Astrocyte (in vitro differentiated cells and primary cell): ENCODE measurements around the gene GRK3. TPM values are rescaled to one million over a fixed set of nuclear protein-coding genes. Genes with fewer than 3 reads are reported as not detected.

Experiments used
- DNase-seq: peaks from one replicate; pipeline ENCODE4 v3.0.0-alpha.2; 2010; ENCODE audit warnings: low read depth
- FAIRE-seq: peaks from 2 replicates; lab custom pipeline; 2011; peaks lifted over from hg19 to GRCh38; lab: Jason Lieb, UNC
- H2AFZ ChIP-seq: 2 replicates; pipeline ENCODE4 v1.6.0; 2012; ENCODE audit warnings: low read depth, low read length, inconsistent platforms
- H3K27ac ChIP-seq: 2 replicates; pipeline ENCODE4 v1.5.1; 2011; ENCODE audit warnings: low read depth, low read length, inconsistent platforms
- H3K27me3 ChIP-seq: 2 replicates; pipeline ENCODE4 v1.6.0; 2011; ENCODE audit warnings: low read length, inconsistent platforms; ENCODE audit not compliant: insufficient read depth
- H3K36me3 ChIP-seq: 2 replicates; pipeline ENCODE4 v1.5.1; 2011; ENCODE audit warnings: low read length, inconsistent platforms; ENCODE audit not compliant: insufficient read depth
- H3K4me1 ChIP-seq: 2 replicates; pipeline ENCODE4 v1.5.1; 2011; ENCODE audit warnings: low read length, inconsistent platforms; ENCODE audit not compliant: insufficient read depth
- H3K4me2 ChIP-seq: 2 replicates; pipeline ENCODE4 v1.6.0; 2012; ENCODE audit warnings: low read length, inconsistent platforms
- H3K4me3 ChIP-seq: 2 replicates; pipeline ENCODE4 v1.5.1; 2011; ENCODE audit warnings: low read depth, mild to moderate bottlenecking, low read length, inconsistent platforms; ENCODE audit not compliant: insufficient read depth
- H3K79me2 ChIP-seq: 2 replicates; pipeline ENCODE4 v1.6.0; 2012; ENCODE audit warnings: mild to moderate bottlenecking, low read length, inconsistent platforms; ENCODE audit not compliant: insufficient read depth
- H3K9ac ChIP-seq: 2 replicates; pipeline ENCODE4 v1.6.0; 2012; ENCODE audit warnings: mild to moderate bottlenecking, low read length, inconsistent platforms
- H3K9me3 ChIP-seq: 2 replicates; pipeline ENCODE4 v1.5.1; 2012; ENCODE audit warnings: low read depth, mild to moderate bottlenecking, low read length, inconsistent platforms; ENCODE audit not compliant: insufficient read depth
- H4K20me1 ChIP-seq: 2 replicates; pipeline ENCODE4 v1.6.0; 2012; ENCODE audit warnings: low read length, inconsistent platforms; ENCODE audit not compliant: insufficient read depth
- H3K27ac Mint-ChIP-seq: one replicate; pipeline ENCODE4 v1.8.0; 2021; ENCODE audit warnings: mild to moderate bottlenecking, mixed read lengths; ENCODE audit not compliant: unreplicated experiment
- H3K27me3 Mint-ChIP-seq: one replicate; pipeline ENCODE4 v1.8.0; 2021; ENCODE audit warnings: low read depth, mixed read lengths; ENCODE audit not compliant: unreplicated experiment
- H3K36me3 Mint-ChIP-seq: one replicate; pipeline ENCODE4 v1.8.0; 2021; ENCODE audit warnings: low read depth, mixed read lengths; ENCODE audit not compliant: unreplicated experiment
- H3K4me1 Mint-ChIP-seq: one replicate; pipeline ENCODE4 v1.8.0; 2021; ENCODE audit warnings: low read depth, mixed read lengths; ENCODE audit not compliant: unreplicated experiment
- H3K4me3 Mint-ChIP-seq: one replicate; pipeline ENCODE4 v1.8.0; 2021; ENCODE audit warnings: mild to moderate bottlenecking, moderate library complexity, mixed read lengths; ENCODE audit not compliant: unreplicated experiment
- H3K9me3 Mint-ChIP-seq: one replicate; pipeline ENCODE4 v1.8.0; 2021; ENCODE audit warnings: mild to moderate bottlenecking, mixed read lengths; ENCODE audit not compliant: unreplicated experiment
- CTCF ChIP-seq: IDR thresholded peaks from 2 replicates; pipeline ENCODE4 v1.5.1; 2011; ENCODE audit warnings: low read depth, mild to moderate bottlenecking, inconsistent platforms, low read length, moderate library complexity; ENCODE audit not compliant: insufficient read depth
- EZH2 ChIP-seq: IDR thresholded peaks from 2 replicates; pipeline ENCODE4 v1.6.1; 2012; ENCODE audit warnings: mild to moderate bottlenecking, low read length, inconsistent platforms; ENCODE audit not compliant: insufficient read depth
- total RNA-seq: library from RNA; stranded (reverse); gene quantifications from 2 replicates; pipeline ENCODE4 v1.2.1, GENCODE V29; 2021

Gene GRK3
- total RNA-seq, 1 donor from 2014 or later = 7.2 TPM

- H3K9ac ChIP-seq = no peak overlapping the region
- no peaks in the 10 kb centered on the region for H3K27me3 ChIP-seq
- Mint-ChIP-seq H3K27me3 (peaks cover 2% of the 10 kb centered on the region), H3K9me3 (no peaks in the 10 kb centered on the region), H3K27ac (no peak overlapping the region), H3K4me1 (peaks cover 10% of the 10 kb centered on the region), H3K36me3 (peaks cover 2% of the 10 kb centered on the region), H3K4me3 (no peak overlapping the region)
- H3K4me2 ChIP-seq = no peak overlapping the region
- H3K9me3 ChIP-seq = no peaks in the 10 kb centered on the region
- no peak for TF ChIP-seq CTCF
- no peak for TF ChIP-seq EZH2
- DNase-seq = no peak
- no peaks in the 10 kb centered on the region for H4K20me1 ChIP-seq
- no peak overlapping the region for H3K27ac ChIP-seq
- no peak overlapping the region for H2AFZ ChIP-seq
- H3K79me2 ChIP-seq = no peaks in the 10 kb centered on the region
- no peak for FAIRE-seq
- H3K4me3 ChIP-seq = no peak overlapping the region
- H3K36me3 ChIP-seq = no peaks in the 10 kb centered on the region
- H3K4me1 ChIP-seq = no peaks in the 10 kb centered on the region
These were observed 129.9 kb downstream of the GRK3 start for GRCh38 chr22:25694196-25694907.

- Histone ChIP-seq H3K9ac (no peak overlapping the region), H3K36me3 (no peaks in the 10 kb centered on the region), H3K4me1 (no peaks in the 10 kb centered on the region), H3K27me3 (no peaks in the 10 kb centered on the region), H3K27ac (no peak overlapping the region), H4K20me1 (no peaks in the 10 kb centered on the region), H3K79me2 (no peaks in the 10 kb centered on the region), H3K4me2 (no peak overlapping the region), H2AFZ (no peak overlapping the region), H3K4me3 (no peak overlapping the region), H3K9me3 (no peaks in the 10 kb centered on the region)
- no peaks in the 10 kb centered on the region for H3K9me3 Mint-ChIP-seq
- DNase-seq (no peak), FAIRE-seq (no peak)
- peaks cover 2% of the 10 kb centered on the region for H3K27me3 Mint-ChIP-seq
- H3K4me1 Mint-ChIP-seq = peaks cover 2% of the 10 kb centered on the region
- H3K36me3 Mint-ChIP-seq = peaks cover 2% of the 10 kb centered on the region
- H3K27ac Mint-ChIP-seq = no peak overlapping the region
- no peak for TF ChIP-seq CTCF
- no peak for TF ChIP-seq EZH2
- no peak overlapping the region for H3K4me3 Mint-ChIP-seq
These were observed 130.7 kb downstream of the GRK3 start for GRCh38 chr22:25695146-25695545.

- H3K9me3 Mint-ChIP-seq = no peaks in the 10 kb centered on the region
- TF ChIP-seq CTCF (no peak), EZH2 (no peak)
- Histone ChIP-seq H3K36me3 (no peaks in the 10 kb centered on the region), H3K9ac (no peak overlapping the region), H3K9me3 (no peaks in the 10 kb centered on the region), H4K20me1 (no peaks in the 10 kb centered on the region), H3K27me3 (no peaks in the 10 kb centered on the region), H2AFZ (no peak overlapping the region), H3K4me3 (no peak overlapping the region), H3K4me2 (no peak overlapping the region), H3K4me1 (no peaks in the 10 kb centered on the region), H3K27ac (no peak overlapping the region), H3K79me2 (no peaks in the 10 kb centered on the region)
- H3K36me3 Mint-ChIP-seq = peaks cover 2% of the 10 kb centered on the region
- no peak overlapping the region for H3K27ac Mint-ChIP-seq
- FAIRE-seq = no peak
- no peaks in the 10 kb centered on the region for H3K4me1 Mint-ChIP-seq
- DNase-seq = no peak
- peaks cover 2% of the 10 kb centered on the region for H3K27me3 Mint-ChIP-seq
- H3K4me3 Mint-ChIP-seq = no peak overlapping the region
These were observed 132.3 kb downstream of the GRK3 start for GRCh38 chr22:25696763-25697162.
